Tibial nerve (tissue), 4 donors: ENCODE data around the gene SEZ6.

Experiments
- CTCF ChIP-seq, 5 experiments: fragments of 200-600 bp in 3 of 5; fragments of 450-650 bp in 2 of 5; sonication (generic) in 3 of 5; IDR thresholded peaks; one replicate each; pipeline ENCODE4 v1.5.1; 2016 to 2019; ENCODE audit warnings: antibody characterized with exemption in 5 of 5, mild to moderate bottlenecking in 3 of 5, moderate library complexity in 2 of 5
- EP300 ChIP-seq, 2 donors: sonication (generic); formaldehyde crosslinking; IDR thresholded peaks; one replicate each; pipeline ENCODE4 v1.6.1; 2017; ENCODE audit warnings: antibody characterized with exemption in 2 of 2, mild to moderate bottlenecking in 1 of 2
- POLR2A ChIP-seq, 2 donors: fragments of 450-650 bp; IDR thresholded peaks; one replicate each; pipeline ENCODE4 v1.6.1; 2017; ENCODE audit warnings: antibody characterized with exemption in 2 of 2, mild to moderate bottlenecking in 2 of 2, moderate library complexity in 2 of 2

GRCh38 chr17:28920201-28920600 is 85.6 kb downstream of the SEZ6 start:
- TF ChIP-seq POLR2A (IDR thresholded peaks at IDR 0.05) (no peak), CTCF (IDR thresholded peaks at IDR 0.05) (no peak), EP300 (IDR thresholded peaks at IDR 0.05) (no peak)
